22Rv1 (cell line): ENCODE measurements around the gene VPS13D.

Source experiments
- ZFX ChIP-seq: fragments of 450-650 bp; IDR thresholded peaks from 2 replicates; pipeline ENCODE4 v1.6.1; 2017; ENCODE audit warnings: antibody characterized with exemption, borderline replicate concordance
- TF ChIP-seq, protein P1 (sequence below): fragments of 450-650 bp; IDR thresholded peaks from 2 replicates; pipeline ENCODE4 v1.5.1; 2017; ENCODE audit warnings: mild to moderate bottlenecking

DNA sequence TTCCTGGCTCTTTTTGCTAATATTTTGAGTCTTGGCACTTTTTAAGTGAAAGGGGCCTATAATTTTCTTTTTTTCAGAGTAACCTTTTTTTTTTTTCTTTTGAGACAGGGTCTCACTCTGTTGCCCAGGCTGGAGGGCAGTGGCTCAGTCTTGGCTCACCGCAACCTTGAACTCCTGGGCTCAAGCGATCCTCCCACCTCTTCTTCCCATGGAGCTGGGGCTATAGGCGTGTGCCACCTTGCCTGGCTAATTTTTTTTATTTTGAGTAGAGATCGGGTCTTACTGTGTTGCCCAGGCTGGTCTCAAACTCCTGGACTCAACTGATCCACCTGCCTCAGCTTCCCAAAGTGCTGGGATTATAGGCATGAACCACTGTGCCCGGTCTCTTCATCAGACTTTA lies 285.4 kb downstream of the VPS13D start:
- TF ChIP-seq, protein P1, sequence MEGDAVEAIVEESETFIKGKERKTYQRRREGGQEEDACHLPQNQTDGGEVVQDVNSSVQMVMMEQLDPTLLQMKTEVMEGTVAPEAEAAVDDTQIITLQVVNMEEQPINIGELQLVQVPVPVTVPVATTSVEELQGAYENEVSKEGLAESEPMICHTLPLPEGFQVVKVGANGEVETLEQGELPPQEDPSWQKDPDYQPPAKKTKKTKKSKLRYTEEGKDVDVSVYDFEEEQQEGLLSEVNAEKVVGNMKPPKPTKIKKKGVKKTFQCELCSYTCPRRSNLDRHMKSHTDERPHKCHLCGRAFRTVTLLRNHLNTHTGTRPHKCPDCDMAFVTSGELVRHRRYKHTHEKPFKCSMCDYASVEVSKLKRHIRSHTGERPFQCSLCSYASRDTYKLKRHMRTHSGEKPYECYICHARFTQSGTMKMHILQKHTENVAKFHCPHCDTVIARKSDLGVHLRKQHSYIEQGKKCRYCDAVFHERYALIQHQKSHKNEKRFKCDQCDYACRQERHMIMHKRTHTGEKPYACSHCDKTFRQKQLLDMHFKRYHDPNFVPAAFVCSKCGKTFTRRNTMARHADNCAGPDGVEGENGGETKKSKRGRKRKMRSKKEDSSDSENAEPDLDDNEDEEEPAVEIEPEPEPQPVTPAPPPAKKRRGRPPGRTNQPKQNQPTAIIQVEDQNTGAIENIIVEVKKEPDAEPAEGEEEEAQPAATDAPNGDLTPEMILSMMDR, result no peak
- no peak for TF ChIP-seq ZFX
